COLO668 (cell line): ENCODE data around the gene NDUFB5.

Source experiments
- DNase-seq: peaks from one replicate; lab custom pipeline; 2025; ENCODE audit not compliant: unreplicated experiment; lab: John Stamatoyannopoulos, UW

Gene NDUFB5

DNA sequence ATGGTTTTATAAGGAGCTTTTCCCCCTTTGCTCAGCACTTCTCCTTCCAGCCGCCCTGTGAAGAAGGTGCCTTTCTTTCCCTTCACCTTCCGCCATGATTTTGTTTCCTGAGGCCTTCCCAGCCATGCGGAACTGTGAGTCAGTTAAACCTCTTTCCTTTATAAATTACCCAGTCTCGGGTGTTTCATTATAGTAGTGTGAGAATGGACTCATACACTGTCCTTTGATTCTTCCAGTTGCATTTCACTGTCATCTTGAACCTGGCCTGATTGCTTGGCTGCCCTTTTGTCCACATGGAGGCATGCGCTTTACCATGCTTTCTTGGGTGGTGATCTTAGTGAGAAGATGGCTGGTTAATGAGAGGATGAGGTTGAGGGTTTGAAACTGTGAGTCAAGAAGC, 71.5 kb downstream of the NDUFB5 start:
- DNase-seq: no peak
